OCI-LY7 (cell line): ENCODE data around the gene PIGO. TPM values are rescaled to one million over a fixed set of nuclear protein-coding genes. Genes with fewer than 3 reads are reported as not detected.

Experiments
- BruUV-seq: library from RNA; stranded (reverse); fragments of 400-500 nt; replicated peaks from 2 replicates; lab custom pipeline; 2021; lab: Mats Ljungman, UMichigan
- CTCF ChIA-PET: fragments of 300-600 bp; sonication (Branson Sonifier 250); formaldehyde crosslinking; loops from one replicate; lab custom pipeline; 2022; ENCODE audit warnings: antibody characterized with exemption; ENCODE audit not compliant: unreplicated experiment; lab: Charles Lee
- POLR2A ChIA-PET: fragments of 300-600 bp; sonication (Branson Sonifier 250); formaldehyde crosslinking; loops from one replicate; lab custom pipeline; 2022; ENCODE audit warnings: antibody characterized with exemption; lab: Charles Lee
- DNase-seq: peaks from one replicate; pipeline ENCODE4 v3.0.0-alpha.2; 2015; ENCODE audit warnings: low spot score
- H2AFZ ChIP-seq: fragments of 200-600 bp; sonication (generic), shearing (Covaris generic); 2 replicates; pipeline ENCODE4 v1.6.1; 2014; ENCODE audit warnings: mild to moderate bottlenecking, antibody characterized with exemption, low read length, moderate library complexity
- H3K27ac ChIP-seq: fragments of 200-600 bp; sonication (generic); 2 replicates; pipeline ENCODE4 v1.5.1; 2014; ENCODE audit warnings: mixed run types, low read depth, mild to moderate bottlenecking, moderate library complexity, low read length, inconsistent platforms; ENCODE audit not compliant: poor library complexity, severe bottlenecking
- H3K36me3 ChIP-seq: fragments of 200-600 bp; sonication (generic); 2 replicates; pipeline ENCODE4 v1.6.1; 2014; ENCODE audit warnings: mild to moderate bottlenecking, antibody characterized with exemption, low read length, moderate library complexity, mixed read lengths; ENCODE audit not compliant: insufficient read depth
- H3K4me1 ChIP-seq: fragments of 200-600 bp; sonication (generic); 2 replicates; pipeline ENCODE4 v1.5.1; 2014; ENCODE audit warnings: mild to moderate bottlenecking, low read length; ENCODE audit not compliant: insufficient read depth, poor library complexity, severe bottlenecking
- H3K4me2 ChIP-seq: fragments of 200-600 bp; sonication (generic); 2 replicates; pipeline ENCODE4 v1.6.1; 2014; ENCODE audit warnings: mild to moderate bottlenecking, low read length
- H3K4me3 ChIP-seq: fragments of 200-600 bp; sonication (generic); 2 replicates; pipeline ENCODE4 v1.5.1; 2014; ENCODE audit warnings: mild to moderate bottlenecking, low read depth, low read length; ENCODE audit not compliant: poor library complexity, severe bottlenecking
- H3K79me2 ChIP-seq: fragments of 200-600 bp; sonication (generic); 2 replicates; pipeline ENCODE4 v1.6.1; 2016; ENCODE audit warnings: low read depth, mild to moderate bottlenecking, low read length, moderate library complexity, mixed read lengths; ENCODE audit not compliant: insufficient read depth
- H3K9me2 ChIP-seq: fragments of 200-600 bp; sonication (generic); 2 replicates; pipeline ENCODE4 v1.6.1; 2016; ENCODE audit warnings: mild to moderate bottlenecking, low read length, mixed read lengths; ENCODE audit not compliant: insufficient read depth
- H3K9me3 ChIP-seq: fragments of 200-600 bp; sonication (generic); 2 replicates; pipeline ENCODE4 v1.6.1; 2014; ENCODE audit warnings: mild to moderate bottlenecking, mixed run types, low read length, mixed read lengths
- H4K20me1 ChIP-seq: fragments of 200-600 bp; sonication (generic); 2 replicates; pipeline ENCODE4 v1.6.1; 2014; ENCODE audit warnings: mild to moderate bottlenecking, antibody characterized with exemption, low read length, moderate library complexity, mixed read lengths; ENCODE audit not compliant: insufficient read depth
- EZH2phosphoT487 ChIP-seq: fragments of 200-600 bp; sonication (generic); IDR thresholded peaks from 2 replicates; pipeline ENCODE4 v1.6.1; 2018; ENCODE audit warnings: low read depth, borderline replicate concordance, mild to moderate bottlenecking, mixed run types, antibody characterized with exemption, low read length, moderate library complexity, mixed read lengths
- intact Hi-C: fragments of 100-400 bp; cut with micrococcal nuclease; formaldehyde crosslinking; loops from one replicate; pipeline ENCODE4 v1.10.0; 2022; ENCODE audit not compliant: unreplicated experiment
- total RNA-seq, 2 experiments: library from RNA; depleted of rRNA in 1 of 2; stranded (reverse); fragments of >200 nt in 1 of 2; shearing (Covaris generic) in 1 of 2; gene quantifications; 2 replicates each; pipeline ENCODE4 v1.2.3, GENCODE V29; 2014 to 2022
- TF ChIP-seq, protein P1 (sequence below): fragments of 200-600 bp; sonication (generic); conservative IDR thresholded peaks from 2 replicates; pipeline ENCODE4 v1.5.1; 2014; ENCODE audit warnings: mild to moderate bottlenecking, antibody characterized with exemption, low read length, moderate library complexity, mixed read lengths

The PIGO gene
- total RNA-seq, 2 experiments from 2014 or later: 16.0 to 27.5 TPM

DNA sequence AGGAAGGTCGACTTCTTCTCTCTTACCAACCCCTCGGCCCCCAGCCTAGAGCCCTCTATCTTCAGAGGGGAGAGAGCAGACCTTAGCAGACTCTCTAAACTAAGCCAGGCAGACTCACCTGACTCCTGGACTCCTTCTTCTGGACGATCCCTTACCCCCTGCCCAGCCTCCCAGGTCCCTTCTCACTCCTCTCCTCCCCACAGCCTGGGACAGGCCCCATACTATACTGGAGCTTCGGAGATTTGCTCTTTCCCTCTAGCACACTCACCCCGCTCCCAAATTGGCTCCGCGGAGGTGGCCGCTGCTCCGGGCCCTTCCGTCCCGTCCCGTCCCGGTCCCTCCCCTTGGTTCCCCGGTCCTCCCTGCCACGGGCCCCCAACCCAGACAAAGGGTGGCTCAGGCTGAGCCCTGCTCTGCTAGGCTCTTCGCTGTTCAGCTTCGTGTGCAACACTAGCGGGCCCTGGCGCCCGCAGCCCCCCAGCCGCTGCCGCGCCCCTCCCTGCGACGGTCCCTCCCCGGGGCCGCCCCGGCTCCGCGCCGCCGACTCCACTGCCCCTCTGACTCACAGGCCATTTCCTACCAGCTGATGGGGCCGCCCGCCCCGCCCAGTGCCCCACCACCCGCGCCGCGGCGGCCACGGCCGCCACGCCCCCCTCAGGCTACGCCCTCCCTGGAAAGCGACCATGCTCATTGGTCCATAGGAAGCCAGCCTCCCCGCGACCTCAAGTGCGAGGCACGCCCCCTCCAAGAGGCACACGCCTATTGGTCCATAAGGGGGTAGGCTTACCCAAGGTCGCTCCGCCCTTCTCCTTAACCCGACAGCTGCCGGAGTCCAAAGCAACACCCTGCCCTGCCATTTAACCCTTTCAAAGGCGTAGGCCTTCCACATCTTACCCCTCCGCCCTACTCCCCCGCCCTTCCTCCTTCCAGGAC, 14.9 kb upstream of the PIGO start:
- CTCF ChIA-PET: interaction anchor here (0.7 kb wide), 1 partner anchor 14 kb away, joined by 4 read pairs; no protein-coding TSS in a partner anchor
- peak overlapping the region; percentile 95 for H3K4me2 ChIP-seq
- H3K79me2 ChIP-seq: no peaks in the 10 kb centered on the region
- peak overlapping the region; percentile 72 for H3K4me3 ChIP-seq
- TF ChIP-seq, protein P1, sequence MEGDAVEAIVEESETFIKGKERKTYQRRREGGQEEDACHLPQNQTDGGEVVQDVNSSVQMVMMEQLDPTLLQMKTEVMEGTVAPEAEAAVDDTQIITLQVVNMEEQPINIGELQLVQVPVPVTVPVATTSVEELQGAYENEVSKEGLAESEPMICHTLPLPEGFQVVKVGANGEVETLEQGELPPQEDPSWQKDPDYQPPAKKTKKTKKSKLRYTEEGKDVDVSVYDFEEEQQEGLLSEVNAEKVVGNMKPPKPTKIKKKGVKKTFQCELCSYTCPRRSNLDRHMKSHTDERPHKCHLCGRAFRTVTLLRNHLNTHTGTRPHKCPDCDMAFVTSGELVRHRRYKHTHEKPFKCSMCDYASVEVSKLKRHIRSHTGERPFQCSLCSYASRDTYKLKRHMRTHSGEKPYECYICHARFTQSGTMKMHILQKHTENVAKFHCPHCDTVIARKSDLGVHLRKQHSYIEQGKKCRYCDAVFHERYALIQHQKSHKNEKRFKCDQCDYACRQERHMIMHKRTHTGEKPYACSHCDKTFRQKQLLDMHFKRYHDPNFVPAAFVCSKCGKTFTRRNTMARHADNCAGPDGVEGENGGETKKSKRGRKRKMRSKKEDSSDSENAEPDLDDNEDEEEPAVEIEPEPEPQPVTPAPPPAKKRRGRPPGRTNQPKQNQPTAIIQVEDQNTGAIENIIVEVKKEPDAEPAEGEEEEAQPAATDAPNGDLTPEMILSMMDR: no peak
- TF ChIP-seq EZH2phosphoT487: no peak
- H3K4me1 ChIP-seq: peaks cover 38% of the 10 kb centered on the region
- no peaks in the 10 kb centered on the region for H3K36me3 ChIP-seq
- H3K27ac ChIP-seq: no peak overlapping the region
- H3K9me2 ChIP-seq: no peaks in the 10 kb centered on the region
- H2AFZ ChIP-seq: peak overlapping the region; percentile 62; the same call in 1 of the 2 replicates
- POLR2A ChIA-PET: interaction anchor here (0.5 to 4.3 kb wide), 4 partner anchors 8 to 209 kb away, joined by 3 to 24 read pairs (median 4); partner anchors contain the start of genes STOML2 and UNC13B
- H3K9me3 ChIP-seq: no peaks in the 10 kb centered on the region
- peak; percentile 99 for DNase-seq
- intact Hi-C loops: no loop called here
- no TSS peak for BruUV-seq
- H4K20me1 ChIP-seq: no peaks in the 10 kb centered on the region

DNA sequence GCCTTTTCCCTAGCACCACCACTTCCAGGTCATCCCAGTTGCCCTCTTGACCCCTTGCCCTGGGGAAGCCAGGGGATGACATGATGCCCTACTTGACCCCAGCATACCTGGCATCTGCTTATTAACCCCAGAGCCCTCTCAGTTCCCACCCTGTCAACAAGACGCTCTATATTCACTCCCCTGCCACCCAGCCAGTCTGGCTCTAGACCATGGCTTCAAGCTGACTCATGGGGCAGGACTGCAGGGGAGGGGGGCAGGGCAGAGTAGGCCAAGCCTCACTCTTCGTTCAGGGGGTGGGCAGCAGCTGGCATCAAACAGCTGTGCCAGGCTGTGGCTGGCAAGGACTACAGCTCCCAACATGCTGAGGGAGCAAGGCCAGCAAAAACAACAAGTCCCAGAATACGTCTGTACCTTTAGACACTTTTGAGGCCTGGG, 14.0 kb upstream of the PIGO start:
- Histone ChIP-seq H2AFZ (no peak overlapping the region), H3K4me3 (no peak overlapping the region), H3K27ac (no peak overlapping the region), H4K20me1 (no peaks in the 10 kb centered on the region), H3K9me3 (no peaks in the 10 kb centered on the region), H3K9me2 (no peaks in the 10 kb centered on the region), H3K4me1 (peaks cover 35% of the 10 kb centered on the region), H3K79me2 (no peaks in the 10 kb centered on the region), H3K4me2 (peak overlapping the region; percentile 95), H3K36me3 (no peaks in the 10 kb centered on the region)
- BruUV-seq: no TSS peak
- intact Hi-C loops: no loop called here
- POLR2A ChIA-PET: interaction anchor here (0.5 kb wide), 1 partner anchor 30 kb away, joined by 4 read pairs; no protein-coding TSS in a partner anchor
- CTCF ChIA-PET: interaction anchor here (0.7 kb wide), 1 partner anchor 13 kb away, joined by 4 read pairs; no protein-coding TSS in a partner anchor
- DNase-seq: no peak
- TF ChIP-seq EZH2phosphoT487: no peak
- TF ChIP-seq, protein P1: no peak
